GM18907 (cell line): ENCODE results near the gene ASAP2.

Experiments used
- ATAC-seq: cut with Tn5 transposase; IDR thresholded peaks from one replicate; pipeline ENCODE4 v1.9.1; 2021; ENCODE audit warnings: mild to moderate bottlenecking, moderate library complexity; ENCODE audit not compliant: unreplicated experiment

The ASAP2 gene

GRCh38 chr2:9418746-9419145 is 212.1 kb downstream of the ASAP2 start:
- ATAC-seq, result no peak

DNA sequence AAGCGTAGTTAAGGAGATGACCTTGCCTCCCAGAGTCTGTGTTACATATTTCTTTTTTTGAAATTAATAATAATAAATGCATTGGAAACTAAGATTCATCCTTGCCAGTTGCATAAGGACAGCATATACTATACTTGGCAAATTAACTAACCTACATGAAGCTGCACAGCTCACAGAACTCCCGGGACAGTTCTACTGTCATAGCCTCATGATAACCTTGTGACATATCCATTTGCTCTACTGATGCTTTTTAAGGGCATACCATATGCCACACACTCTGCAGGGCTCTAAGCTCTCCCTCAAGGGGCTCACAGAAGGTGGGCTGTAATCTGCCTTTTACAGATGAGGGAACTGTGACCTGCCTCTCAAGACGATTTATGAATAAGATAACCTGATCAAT is 212.9 kb downstream of the ASAP2 start:
- ATAC-seq, result no peak

DNA sequence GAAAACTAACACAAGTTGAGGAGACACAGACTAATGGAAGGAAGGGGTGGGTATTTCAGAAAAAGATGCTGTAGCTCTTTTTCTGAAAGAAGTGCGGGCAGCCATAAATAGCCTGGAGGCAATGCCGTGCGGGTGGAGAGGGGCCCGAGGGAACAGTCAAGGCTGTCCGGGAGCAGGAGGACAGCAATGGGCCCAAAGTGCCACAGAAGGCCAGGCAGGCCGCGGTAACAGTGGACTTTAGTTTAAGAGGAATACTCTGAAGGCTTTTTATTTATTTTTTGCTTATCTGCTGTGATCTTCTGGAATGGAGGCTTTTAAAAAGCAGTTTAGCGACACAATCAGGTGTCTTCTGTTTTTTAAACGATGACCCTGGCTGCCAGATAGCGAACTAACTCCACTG is 213.9 kb downstream of the ASAP2 start:
- ATAC-seq, result no peak

DNA sequence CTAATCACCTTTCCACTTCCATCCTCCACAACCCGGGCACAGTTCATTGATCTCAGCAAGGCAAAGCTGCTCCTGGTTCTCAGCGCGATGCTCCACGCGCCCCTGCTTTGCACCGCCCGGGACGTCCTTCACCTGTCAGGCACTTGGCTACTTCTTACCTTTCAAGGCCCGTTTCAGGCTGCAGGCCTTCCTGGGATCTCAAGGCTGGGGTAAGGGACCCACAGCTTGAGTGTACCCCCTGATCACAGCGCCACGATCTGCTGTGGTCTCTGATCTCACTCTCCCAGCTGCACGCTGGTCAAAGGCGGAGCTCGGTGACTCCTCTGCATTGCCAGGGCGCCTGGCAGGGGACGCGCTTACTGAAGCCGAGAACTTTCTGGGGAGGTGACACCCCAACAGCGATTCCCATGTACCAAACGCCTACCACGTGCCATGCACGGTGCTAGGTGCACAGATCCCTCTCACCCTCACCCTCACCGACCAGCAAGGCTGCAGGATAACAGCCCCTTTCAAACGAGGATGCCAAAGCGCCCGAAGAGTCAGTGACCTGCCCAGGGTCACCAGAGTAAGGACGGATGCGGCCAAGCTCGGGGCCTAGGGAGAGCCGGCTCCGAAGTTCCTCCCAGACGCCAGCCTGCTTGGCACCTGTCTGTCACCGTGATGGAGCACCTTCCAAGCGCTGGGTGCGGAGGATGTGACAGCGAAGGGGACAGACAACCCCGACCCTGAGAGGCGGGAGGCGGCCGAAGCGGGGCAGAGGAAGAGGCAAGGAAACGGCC is 215.9 kb downstream of the ASAP2 start:
- ATAC-seq, result peak; percentile 43

DNA sequence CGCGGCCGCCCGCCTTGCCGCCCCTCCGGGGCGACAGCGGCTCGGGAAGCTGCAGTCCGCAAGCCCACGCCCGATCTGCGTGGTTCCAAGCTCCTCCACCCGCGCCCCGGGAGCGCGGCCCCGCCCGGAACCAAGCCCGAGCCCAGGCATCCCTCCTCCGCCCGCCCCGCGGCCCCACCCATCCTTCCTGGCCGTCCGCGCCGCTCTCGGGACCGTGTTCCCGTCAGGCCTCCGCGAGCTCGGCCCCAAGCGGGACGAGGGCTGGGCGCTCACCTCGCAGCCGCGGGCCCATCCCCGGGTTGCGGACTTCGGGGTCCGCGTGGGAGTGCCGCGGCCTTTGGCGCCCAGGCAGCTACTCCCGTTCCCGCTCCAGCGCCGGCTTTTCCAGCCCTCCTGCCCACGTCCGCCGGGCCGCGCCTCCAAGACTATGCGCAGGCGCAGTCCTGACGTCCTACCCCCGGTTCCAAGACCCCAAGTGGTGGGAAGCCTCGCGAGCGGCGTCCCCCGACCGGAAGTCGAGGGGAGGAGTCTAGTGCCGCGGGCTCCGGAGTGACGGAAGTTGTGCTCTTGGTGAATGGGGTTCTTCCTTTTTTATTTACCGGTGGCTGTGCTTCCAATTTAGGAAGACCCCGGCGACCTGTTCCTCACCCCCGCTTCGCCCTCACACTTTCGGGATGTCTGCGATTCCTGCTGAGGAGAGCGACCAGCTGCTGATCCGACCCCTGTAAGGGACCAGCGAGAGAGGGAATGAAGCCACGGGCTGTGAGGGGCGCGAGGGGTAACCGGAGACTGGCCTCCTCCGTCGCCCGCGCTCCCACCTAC is 216.7 kb downstream of the ASAP2 start, which contains the start of the genes CPSF3 and ITGB1BP1:
Gene CPSF3 (plus strand): TSS at position 555 of the 822 bp plus-strand sequence. CDS start 120 bp downstream, at position 675.
Gene ITGB1BP1 (minus strand): TSS at position 429 of the 822 bp plus-strand sequence. CDS start 4,831 bp downstream, outside the sequence.
- ATAC-seq, result peak; percentile 86

DNA sequence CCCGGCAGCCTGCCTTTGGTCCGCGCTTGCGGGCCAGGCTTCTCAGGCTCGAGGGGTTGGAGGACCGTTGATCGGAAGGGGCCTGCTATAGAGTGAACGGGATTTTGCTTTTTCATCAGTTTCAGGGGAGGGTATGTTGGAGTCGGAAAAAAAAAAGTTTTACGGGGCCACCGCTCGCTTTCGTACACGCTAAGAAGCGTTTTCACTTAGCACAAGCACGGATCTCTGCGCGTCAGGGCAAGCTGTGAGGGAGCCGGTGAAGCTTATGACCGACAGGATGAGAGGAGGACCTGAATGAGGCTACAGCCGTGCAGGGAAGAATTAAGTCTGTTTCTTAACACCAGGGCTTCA is 217.3 kb downstream of the ASAP2 start:
- ATAC-seq, result peak; percentile 6

DNA sequence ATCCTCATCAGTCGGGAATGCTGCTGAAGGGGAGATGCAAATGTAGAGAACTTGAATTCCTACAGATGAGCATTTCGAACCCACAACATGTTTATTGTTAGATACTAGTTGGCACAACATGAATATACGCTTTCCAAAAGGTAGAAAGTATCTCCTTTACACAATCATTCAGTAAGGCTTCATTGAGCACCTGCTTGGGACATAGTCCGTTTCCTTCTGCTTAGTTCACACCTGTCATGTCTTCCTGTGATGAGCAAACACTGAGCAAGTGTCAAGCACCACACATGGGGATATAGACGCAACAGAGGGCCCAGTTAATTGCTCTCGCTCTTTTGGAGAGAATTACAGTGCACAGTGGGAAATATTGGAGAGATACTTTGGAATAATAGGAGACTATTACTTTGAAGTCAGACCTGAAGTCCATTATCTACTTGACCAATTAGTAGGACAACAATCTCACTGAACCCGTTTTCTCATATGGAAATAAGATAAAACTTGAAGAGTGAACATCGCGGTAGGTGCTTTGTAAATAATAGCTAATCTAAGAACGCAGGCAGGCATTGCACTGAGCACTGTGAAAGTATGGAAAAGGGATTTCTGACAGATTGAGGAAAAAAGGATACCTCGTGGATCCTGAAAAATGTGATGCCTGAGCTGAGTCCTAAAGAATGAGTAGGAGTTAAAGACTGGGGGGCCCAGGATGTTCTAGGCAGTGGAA is 218.0 kb downstream of the ASAP2 start:
- ATAC-seq, result no peak

DNA sequence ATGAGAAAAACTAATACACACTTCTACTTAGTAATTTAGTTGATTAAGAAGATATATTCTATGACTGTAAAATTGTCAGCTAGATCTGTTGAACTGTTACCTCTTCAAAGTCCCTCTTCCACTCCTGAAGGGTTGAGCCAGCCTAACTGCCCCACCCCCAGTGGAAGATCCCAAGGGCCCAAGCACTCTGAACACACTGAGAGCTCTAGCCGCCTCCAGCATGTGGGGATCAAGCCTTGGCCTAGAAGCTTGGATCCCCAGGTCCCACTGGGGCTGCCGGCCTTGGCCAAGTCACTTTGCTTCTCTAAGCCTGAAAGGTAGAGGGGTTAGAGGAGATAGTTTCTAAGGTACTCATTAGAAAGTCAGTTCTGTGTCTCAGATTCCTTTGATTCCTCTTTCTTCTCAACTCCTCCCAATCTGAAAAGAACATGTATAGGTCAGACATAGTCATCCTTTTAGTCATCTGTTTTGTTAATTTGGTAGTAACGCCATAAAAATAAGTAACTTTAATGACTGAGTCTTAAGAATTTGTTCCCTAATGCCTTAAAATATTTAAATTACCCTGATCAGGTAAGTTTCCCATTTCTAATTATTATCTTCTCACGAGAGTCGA is 222.5 kb downstream of the ASAP2 start:
- ATAC-seq, result no peak

DNA sequence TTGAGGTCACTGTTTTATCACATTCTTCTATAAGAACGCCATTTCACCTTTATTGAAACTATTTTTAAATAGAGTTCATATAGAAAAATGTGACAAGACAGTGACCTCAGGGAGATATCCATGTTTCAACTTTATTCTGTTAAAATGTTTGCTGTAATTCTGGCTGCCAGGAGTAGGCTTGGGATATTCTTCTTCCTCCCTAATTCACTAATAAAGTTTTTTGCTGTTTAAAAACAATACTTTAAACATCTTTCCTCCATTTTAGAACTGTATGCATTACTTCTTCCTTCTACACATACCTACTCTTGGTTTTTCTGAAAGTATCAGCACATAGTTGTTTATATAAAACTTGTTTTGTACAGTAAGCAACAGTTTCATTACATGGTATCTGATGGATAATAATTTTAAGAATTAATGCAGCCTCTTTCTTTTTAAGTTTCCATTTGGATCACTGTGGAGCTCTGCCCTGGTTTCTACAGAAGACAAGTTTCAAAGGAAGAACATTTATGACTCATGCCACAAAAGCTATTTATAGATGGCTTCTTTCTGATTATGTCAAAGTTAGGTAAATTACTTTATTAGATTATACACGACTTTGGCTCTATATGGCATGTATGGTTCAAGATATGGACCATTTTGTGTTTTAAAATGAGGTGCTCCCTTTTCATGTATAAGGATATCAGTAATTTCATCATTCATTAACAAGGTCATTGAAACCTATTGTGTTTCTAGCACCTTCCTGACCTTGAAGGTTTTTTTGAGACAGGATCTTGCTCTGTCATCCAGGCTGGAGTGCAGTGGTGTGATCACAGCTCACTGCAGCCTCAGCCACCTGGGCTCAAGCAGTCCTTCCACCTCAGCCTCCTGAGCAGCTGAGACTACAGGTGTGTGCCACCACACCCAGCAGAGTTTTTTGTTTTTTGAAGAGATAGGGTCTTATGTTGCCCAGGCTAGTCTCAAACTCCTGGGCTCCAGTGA is 224.0 kb downstream of the ASAP2 start:
- no peak for ATAC-seq

DNA sequence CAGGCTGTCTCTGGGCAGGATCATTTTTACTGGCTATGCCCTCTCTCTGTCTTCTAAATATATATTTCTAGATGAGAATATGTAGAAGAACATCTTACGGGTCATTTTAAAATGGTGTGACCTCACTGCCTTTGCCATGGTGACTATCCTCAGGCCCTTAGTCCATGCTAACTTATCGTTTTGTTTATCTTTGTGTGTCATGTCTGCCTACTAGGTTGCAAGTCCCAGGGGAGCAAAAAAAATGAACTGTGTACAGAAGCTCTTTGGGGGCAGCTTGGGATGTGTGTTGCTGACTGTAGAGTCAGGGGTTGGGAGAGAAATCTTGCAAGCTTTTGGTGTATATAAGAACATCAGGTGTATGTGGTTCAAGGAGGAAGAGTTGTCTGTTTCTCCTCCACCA is 227.9 kb downstream of the ASAP2 start:
- no peak for ATAC-seq

GRCh38 chr2:9439536-9439935 is 232.9 kb downstream of the ASAP2 start:
- no peak for ATAC-seq

- ATAC-seq, result no peak
Measured at GRCh38 chr2:9440058-9440727, 233.6 kb downstream of the ASAP2 start.

- no peak for ATAC-seq
Measured at GRCh38 chr2:9441556-9441955, 234.9 kb downstream of the ASAP2 start.

- no peak for ATAC-seq
Measured at GRCh38 chr2:9443526-9443925, 236.9 kb downstream of the ASAP2 start.

- ATAC-seq, result no peak
Measured at GRCh38 chr2:9445089-9445488, 238.5 kb downstream of the ASAP2 start.

DNA sequence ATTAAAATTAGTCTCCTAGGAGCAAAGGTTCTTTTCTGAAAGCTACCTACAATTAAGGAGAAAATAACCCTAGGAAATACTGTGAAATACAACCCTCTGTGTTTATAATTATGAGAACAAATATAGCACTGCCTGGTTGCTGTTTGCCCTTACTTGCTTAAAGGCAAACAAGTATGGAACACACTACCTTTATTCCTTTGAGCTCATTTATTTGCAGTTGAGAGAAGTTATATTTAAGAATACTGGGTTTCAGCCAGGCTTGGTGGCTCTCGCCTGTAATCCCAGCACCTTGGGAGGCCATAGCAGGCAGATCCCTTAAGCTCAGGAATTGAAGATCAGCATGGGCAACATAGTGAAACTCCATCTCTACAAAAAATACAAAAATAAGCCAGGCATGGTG is 244.6 kb downstream of the ASAP2 start:
- ATAC-seq, result no peak
